Loucy (cell line): ENCODE data around the gene UGT1A9.
"Not testable (repeated sequence)": the region's sequence is repeated elsewhere in the genome, so short reads cannot be mapped to it uniquely, and the experiment has no call there.

ENCODE experiments used
- H2AFZ ChIP-seq: fragments of 200-600 bp; sonication (generic); 2 replicates; pipeline ENCODE4 v1.6.0; 2016; ENCODE audit warnings: antibody characterized with exemption, mild to moderate bottlenecking, low read length, moderate library complexity
- H3F3A ChIP-seq: fragments of 200-600 bp; 2 replicates; pipeline ENCODE4 v1.6.0; 2016; ENCODE audit warnings: antibody characterized with exemption, low read depth, mild to moderate bottlenecking
- H3K27me3 ChIP-seq: fragments of 200-600 bp; sonication (generic); 2 replicates; pipeline ENCODE4 v1.6.1; 2014; ENCODE audit warnings: low read length, mild to moderate bottlenecking; ENCODE audit not compliant: insufficient read depth, poor library complexity, severe bottlenecking
- H3K36me3 ChIP-seq: fragments of 200-600 bp; sonication (generic); 2 replicates; pipeline ENCODE4 v1.6.1; 2016; ENCODE audit warnings: low read length; ENCODE audit not compliant: insufficient read depth
- H3K4me1 ChIP-seq: fragments of 200-600 bp; sonication (generic); 2 replicates; pipeline ENCODE4 v1.5.1; 2014; ENCODE audit warnings: low read length, mild to moderate bottlenecking; ENCODE audit not compliant: insufficient read depth, poor library complexity, severe bottlenecking
- H3K4me2 ChIP-seq: fragments of 200-600 bp; sonication (generic); 2 replicates; pipeline ENCODE4 v1.6.0; 2014; ENCODE audit warnings: antibody characterized with exemption, low read length, low read depth, mild to moderate bottlenecking; ENCODE audit not compliant: poor library complexity, severe bottlenecking
- H3K4me3 ChIP-seq: fragments of 200-600 bp; sonication (generic); 2 replicates; pipeline ENCODE4 v1.5.1; 2014; ENCODE audit warnings: low read length, mild to moderate bottlenecking, mixed read lengths; ENCODE audit not compliant: poor library complexity, severe bottlenecking
- H3K79me2 ChIP-seq: fragments of 200-600 bp; sonication (generic); 2 replicates; pipeline ENCODE4 v1.6.1; 2014; ENCODE audit warnings: low read length; ENCODE audit not compliant: insufficient read depth
- H3K9ac ChIP-seq: fragments of 200-600 bp; sonication (generic); 2 replicates; pipeline ENCODE4 v1.6.0; 2014; ENCODE audit warnings: mild to moderate bottlenecking, low read depth, low read length, moderate library complexity; ENCODE audit not compliant: poor library complexity, severe bottlenecking
- H3K9me2 ChIP-seq: fragments of 200-600 bp; sonication (generic); replicated peaks from 2 replicates; pipeline ENCODE4 v1.6.1; 2016; ENCODE audit warnings: low read depth, low read length, mixed read lengths
- H3K9me3 ChIP-seq: fragments of 200-600 bp; sonication (generic); 2 replicates; pipeline ENCODE4 v1.6.1; 2014; ENCODE audit warnings: mild to moderate bottlenecking, antibody characterized with exemption, low read length, low read depth; ENCODE audit not compliant: insufficient read depth
- H4K20me1 ChIP-seq: fragments of 200-600 bp; sonication (generic); 2 replicates; pipeline ENCODE4 v1.6.0; 2014; ENCODE audit warnings: antibody characterized with exemption, low read length, mild to moderate bottlenecking; ENCODE audit not compliant: insufficient read depth, poor library complexity, severe bottlenecking
- EZH2phosphoT487 ChIP-seq: fragments of 200-600 bp; IDR thresholded peaks from 2 replicates; pipeline ENCODE4 v1.6.1; 2018; ENCODE audit warnings: antibody characterized with exemption, mild to moderate bottlenecking, moderate library complexity, borderline replicate concordance
- TF ChIP-seq, protein P1 (sequence below): fragments of 200-600 bp; sonication (generic); conservative IDR thresholded peaks from 2 replicates; pipeline ENCODE4 v1.5.1; 2014; ENCODE audit warnings: mild to moderate bottlenecking, antibody characterized with exemption, low read length

Gene UGT1A9

DNA sequence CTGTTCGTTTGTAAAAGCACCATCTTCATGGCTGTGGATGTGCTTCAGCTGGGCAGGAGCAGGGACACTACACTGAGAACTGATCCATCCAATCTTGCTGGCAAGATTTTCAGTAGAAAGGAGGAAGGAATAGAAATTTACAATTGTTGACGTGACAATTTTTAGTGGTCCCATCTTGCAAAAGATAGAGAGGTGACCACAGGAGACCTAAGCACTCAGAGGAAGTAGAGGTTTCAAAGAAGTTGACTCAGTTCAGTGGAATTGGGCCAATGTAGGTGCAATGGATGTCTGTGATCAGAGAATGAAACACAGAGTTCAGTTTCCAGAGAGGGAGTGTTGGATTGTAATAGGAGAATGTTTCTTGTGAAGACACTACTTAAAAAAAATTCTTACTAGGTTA, 42.4 kb downstream of the UGT1A9 start:
- Histone ChIP-seq H2AFZ (no peak overlapping the region), H3K4me3 (no peak overlapping the region), H3F3A (no peaks in the 10 kb centered on the region), H4K20me1 (no peaks in the 10 kb centered on the region), H3K4me2 (no peak overlapping the region), H3K9me2 (no peaks in the 10 kb centered on the region), H3K4me1 (no peaks in the 10 kb centered on the region), H3K27me3 (no peaks in the 10 kb centered on the region), H3K9me3 (no peaks in the 10 kb centered on the region), H3K79me2 (no peaks in the 10 kb centered on the region), H3K36me3 (no peaks in the 10 kb centered on the region), H3K9ac (no peak overlapping the region)
- TF ChIP-seq, protein P1, sequence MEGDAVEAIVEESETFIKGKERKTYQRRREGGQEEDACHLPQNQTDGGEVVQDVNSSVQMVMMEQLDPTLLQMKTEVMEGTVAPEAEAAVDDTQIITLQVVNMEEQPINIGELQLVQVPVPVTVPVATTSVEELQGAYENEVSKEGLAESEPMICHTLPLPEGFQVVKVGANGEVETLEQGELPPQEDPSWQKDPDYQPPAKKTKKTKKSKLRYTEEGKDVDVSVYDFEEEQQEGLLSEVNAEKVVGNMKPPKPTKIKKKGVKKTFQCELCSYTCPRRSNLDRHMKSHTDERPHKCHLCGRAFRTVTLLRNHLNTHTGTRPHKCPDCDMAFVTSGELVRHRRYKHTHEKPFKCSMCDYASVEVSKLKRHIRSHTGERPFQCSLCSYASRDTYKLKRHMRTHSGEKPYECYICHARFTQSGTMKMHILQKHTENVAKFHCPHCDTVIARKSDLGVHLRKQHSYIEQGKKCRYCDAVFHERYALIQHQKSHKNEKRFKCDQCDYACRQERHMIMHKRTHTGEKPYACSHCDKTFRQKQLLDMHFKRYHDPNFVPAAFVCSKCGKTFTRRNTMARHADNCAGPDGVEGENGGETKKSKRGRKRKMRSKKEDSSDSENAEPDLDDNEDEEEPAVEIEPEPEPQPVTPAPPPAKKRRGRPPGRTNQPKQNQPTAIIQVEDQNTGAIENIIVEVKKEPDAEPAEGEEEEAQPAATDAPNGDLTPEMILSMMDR: no peak
- no peak for TF ChIP-seq EZH2phosphoT487

DNA sequence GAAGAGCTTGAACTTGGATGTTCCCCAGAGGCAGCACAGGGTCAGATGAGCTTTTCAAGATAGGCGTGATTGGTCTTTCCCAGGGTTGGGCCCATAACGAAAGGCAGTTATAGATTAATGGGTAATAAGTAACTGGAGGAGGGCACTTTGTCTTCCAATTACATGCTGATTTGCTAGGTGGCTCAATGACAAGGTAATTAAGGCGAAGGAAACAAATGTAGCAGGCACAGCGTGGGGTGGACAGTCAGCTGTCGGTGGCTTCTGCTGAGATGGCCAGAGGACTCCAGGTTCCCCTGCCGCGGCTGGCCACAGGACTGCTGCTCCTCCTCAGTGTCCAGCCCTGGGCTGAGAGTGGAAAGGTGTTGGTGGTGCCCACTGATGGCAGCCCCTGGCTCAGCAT, 46.9 kb downstream of the UGT1A9 start, which contains the start of gene UGT1A4:
Gene UGT1A4 (plus strand): TSS at position 185 of the 400 bp plus-strand sequence. CDS start 85 bp downstream, at position 270.
- H3K4me2 ChIP-seq: no peak within 1 kb of the TSS
- no peaks in the 10 kb centered on the region for H3K9me3 ChIP-seq
- no peak within 1 kb of the TSS for H2AFZ ChIP-seq
- H3K27me3 ChIP-seq: no peaks in the 10 kb centered on the region
- no peak for TF ChIP-seq EZH2phosphoT487
- TF ChIP-seq, protein P1: no peak
- no peaks in the 10 kb centered on the region for H3F3A ChIP-seq
- no peaks in the 10 kb centered on the region for H3K9me2 ChIP-seq
- H3K4me1 ChIP-seq: no peaks in the 10 kb centered on the region
- H3K79me2 ChIP-seq: no peaks in the 10 kb centered on the region
- H3K36me3 ChIP-seq: no peaks in the 10 kb centered on the region
- no peaks in the 10 kb centered on the region for H4K20me1 ChIP-seq
- H3K9ac ChIP-seq: no peak within 1 kb of the TSS
- H3K4me3 ChIP-seq: no peak within 1 kb of the TSS

DNA sequence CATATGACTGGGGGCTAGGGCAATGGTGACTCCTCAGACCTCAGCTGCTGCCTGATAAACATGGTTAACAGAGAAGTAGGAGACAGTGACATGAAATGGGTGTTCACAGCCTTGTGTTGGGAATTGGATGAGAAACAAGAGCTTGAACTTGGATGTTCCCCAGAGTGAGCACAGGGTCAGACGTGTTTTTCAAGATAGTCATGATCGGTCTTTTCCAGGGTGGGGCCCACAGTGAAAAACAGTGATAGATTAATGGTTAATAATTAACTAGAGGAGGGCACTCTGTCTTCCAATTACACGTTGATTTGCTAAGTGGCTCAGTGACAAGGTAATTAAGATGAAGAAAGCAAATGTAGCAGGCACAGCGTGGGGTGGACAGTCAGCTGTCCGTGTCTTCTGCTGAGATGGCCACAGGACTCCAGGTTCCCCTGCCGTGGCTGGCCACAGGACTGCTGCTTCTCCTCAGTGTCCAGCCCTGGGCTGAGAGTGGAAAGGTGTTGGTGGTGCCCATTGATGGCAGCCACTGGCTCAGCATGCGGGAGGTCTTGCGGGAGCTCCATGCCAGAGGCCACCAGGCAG, 57.1 kb downstream of the UGT1A9 start, which contains the start of gene UGT1A3:
Gene UGT1A3 (plus strand): TSS at position 320 of the 579 bp plus-strand sequence. CDS start 85 bp downstream, at position 405.
- TF ChIP-seq, protein P1: no peak
- no peak for TF ChIP-seq EZH2phosphoT487
- no peaks in the 10 kb centered on the region for H3F3A ChIP-seq
- H2AFZ ChIP-seq: no peak within 1 kb of the TSS
- H3K9ac ChIP-seq: no peak within 1 kb of the TSS
- no peaks in the 10 kb centered on the region for H3K9me3 ChIP-seq
- no peak within 1 kb of the TSS for H3K4me2 ChIP-seq
- H3K36me3 ChIP-seq: no peaks in the 10 kb centered on the region
- H4K20me1 ChIP-seq: no peaks in the 10 kb centered on the region
- no peaks in the 10 kb centered on the region for H3K9me2 ChIP-seq
- no peak within 1 kb of the TSS for H3K4me3 ChIP-seq
- H3K4me1 ChIP-seq: no peaks in the 10 kb centered on the region
- H3K79me2 ChIP-seq: no peaks in the 10 kb centered on the region
- no peaks in the 10 kb centered on the region for H3K27me3 ChIP-seq

DNA sequence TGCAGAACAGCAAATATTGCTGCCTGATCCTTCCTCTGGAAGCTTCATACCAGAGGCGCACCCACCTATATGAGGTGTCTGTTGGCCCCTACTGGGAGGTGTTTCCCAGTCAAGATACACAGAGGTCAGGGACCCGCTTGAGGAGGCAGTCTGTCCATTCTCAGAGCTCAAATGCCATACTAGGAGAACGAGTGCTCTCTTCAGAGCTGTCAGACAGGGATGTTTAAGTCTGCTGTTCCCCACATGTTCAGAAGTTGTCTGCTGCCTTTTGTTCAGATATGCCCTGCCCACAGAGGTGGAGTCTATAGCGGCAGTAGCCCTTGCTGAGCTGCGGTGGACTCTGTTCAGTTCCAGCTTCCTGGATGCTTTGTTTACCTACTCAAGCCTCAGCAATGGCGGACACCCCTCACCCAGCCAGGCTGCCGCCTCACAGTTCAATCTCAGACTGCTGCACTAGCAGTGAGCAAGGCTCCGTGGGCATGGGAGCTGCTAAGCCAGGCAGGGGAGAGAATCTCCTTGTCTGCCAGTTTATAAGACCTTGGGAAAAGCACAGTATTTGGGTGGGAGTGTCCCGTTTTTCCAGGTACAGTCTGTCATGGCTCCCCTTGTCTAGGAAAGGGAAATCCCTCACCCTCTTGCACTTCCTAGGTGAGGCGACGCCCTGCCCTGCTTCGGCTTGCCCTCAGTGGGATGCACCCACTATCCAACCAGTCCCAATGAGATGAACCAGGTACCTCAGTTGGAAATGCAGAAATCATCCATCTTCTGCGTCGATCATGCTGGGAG, 65.4 kb downstream of the UGT1A9 start:
- H2AFZ ChIP-seq, H3K36me3 ChIP-seq, H3K79me2 ChIP-seq, H3K4me3 ChIP-seq, H3K9ac ChIP-seq, H3K9me2 ChIP-seq, H3K27me3 ChIP-seq, H3K4me2 ChIP-seq, H3K4me1 ChIP-seq, H3F3A ChIP-seq, H3K9me3 ChIP-seq, H4K20me1 ChIP-seq: not testable (repeated sequence)
